H1 (cell line): ENCODE results near the gene EIF2B2. TPM values are rescaled to one million over a fixed set of nuclear protein-coding genes. Genes with fewer than 3 reads are reported as not detected.

Experiments
- FOSL1 ChIP-seq: IDR thresholded peaks from 2 replicates; pipeline ENCODE4 v1.6.1; 2011; ENCODE audit warnings: mild to moderate bottlenecking, low read depth, low read length, moderate library complexity; ENCODE audit not compliant: insufficient read depth
- JUN ChIP-seq: IDR thresholded peaks from 2 replicates; pipeline ENCODE4 v1.6.1; 2011; ENCODE audit warnings: low read depth, mild to moderate bottlenecking, improper control_type of control experiment, low read length
- NRF1 ChIP-seq: IDR thresholded peaks from 2 replicates; pipeline ENCODE4 v1.6.1; 2011; ENCODE audit warnings: mild to moderate bottlenecking, low read depth, low read length, improper control_type of control experiment
- SP2 ChIP-seq: IDR thresholded peaks from 2 replicates; pipeline ENCODE4 v1.6.1; 2012; ENCODE audit warnings: mild to moderate bottlenecking, low read length, inconsistent platforms
- polyA plus RNA-seq, 7 experiments: library from polyadenylated mRNA; depleted of rRNA in 3 of 7; stranded (reverse) in 5 of 7; unstranded in 2 of 7; fragments of >200 nt in 5 of 7; fragments of 200-250 nt in 2 of 7; gene quantifications; 1 replicate in 5 of 7; 2 replicates in 1 of 7; 4 replicates in 1 of 7; pipeline versions ENCODE4 v1.2.1 to v1.2.3, GENCODE V29; 2011 to 2013; ENCODE audit warnings: missing spikeins in 2 of 7, mixed read lengths in 2 of 7
- total RNA-seq: library from RNA; stranded (reverse); fragmentation: NEBNext Ultra II Directional; extraction: Animal tissue kit (Norgen Biotek cat#: 25700); gene quantifications from 2 replicates; pipeline ENCODE4 v1.2.1, GENCODE V29; 2021
- TF ChIP-seq, protein P1 (sequence below): fragments of 300-600 bp; sonication (generic); IDR thresholded peaks from 2 replicates; pipeline ENCODE4 v1.7.1; 2012; ENCODE audit warnings: low read length, moderate library complexity, mild to moderate bottlenecking, inconsistent platforms; ENCODE audit not compliant: insufficient replicate concordance

Gene EIF2B2
- total and polyA plus RNA-seq, 2 of the 8 experiments (the other 6 are each of a cell fraction or from before 2014, with no cell fraction given) = 42.6 to 79.9 TPM

DNA sequence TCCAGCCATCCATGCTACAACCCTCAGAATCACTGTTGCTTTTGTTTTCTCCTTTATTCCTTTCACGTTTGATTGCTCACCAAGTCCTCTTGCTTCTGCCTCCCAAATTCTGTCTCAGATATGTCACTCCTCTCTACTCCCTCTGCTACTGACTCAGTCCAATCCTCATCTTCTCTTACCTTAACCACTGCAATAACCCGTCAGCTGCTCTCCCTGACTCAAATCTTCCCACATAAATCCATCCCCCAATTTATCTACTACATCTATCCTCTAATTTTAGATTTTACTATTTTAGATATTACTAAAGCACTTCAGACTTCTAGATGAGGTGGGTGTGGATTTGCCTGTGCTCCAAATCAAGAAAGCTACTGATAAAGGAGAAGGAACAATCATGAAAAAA is 23.2 kb downstream of the EIF2B2 start (continued):
- TF ChIP-seq, protein P1, sequence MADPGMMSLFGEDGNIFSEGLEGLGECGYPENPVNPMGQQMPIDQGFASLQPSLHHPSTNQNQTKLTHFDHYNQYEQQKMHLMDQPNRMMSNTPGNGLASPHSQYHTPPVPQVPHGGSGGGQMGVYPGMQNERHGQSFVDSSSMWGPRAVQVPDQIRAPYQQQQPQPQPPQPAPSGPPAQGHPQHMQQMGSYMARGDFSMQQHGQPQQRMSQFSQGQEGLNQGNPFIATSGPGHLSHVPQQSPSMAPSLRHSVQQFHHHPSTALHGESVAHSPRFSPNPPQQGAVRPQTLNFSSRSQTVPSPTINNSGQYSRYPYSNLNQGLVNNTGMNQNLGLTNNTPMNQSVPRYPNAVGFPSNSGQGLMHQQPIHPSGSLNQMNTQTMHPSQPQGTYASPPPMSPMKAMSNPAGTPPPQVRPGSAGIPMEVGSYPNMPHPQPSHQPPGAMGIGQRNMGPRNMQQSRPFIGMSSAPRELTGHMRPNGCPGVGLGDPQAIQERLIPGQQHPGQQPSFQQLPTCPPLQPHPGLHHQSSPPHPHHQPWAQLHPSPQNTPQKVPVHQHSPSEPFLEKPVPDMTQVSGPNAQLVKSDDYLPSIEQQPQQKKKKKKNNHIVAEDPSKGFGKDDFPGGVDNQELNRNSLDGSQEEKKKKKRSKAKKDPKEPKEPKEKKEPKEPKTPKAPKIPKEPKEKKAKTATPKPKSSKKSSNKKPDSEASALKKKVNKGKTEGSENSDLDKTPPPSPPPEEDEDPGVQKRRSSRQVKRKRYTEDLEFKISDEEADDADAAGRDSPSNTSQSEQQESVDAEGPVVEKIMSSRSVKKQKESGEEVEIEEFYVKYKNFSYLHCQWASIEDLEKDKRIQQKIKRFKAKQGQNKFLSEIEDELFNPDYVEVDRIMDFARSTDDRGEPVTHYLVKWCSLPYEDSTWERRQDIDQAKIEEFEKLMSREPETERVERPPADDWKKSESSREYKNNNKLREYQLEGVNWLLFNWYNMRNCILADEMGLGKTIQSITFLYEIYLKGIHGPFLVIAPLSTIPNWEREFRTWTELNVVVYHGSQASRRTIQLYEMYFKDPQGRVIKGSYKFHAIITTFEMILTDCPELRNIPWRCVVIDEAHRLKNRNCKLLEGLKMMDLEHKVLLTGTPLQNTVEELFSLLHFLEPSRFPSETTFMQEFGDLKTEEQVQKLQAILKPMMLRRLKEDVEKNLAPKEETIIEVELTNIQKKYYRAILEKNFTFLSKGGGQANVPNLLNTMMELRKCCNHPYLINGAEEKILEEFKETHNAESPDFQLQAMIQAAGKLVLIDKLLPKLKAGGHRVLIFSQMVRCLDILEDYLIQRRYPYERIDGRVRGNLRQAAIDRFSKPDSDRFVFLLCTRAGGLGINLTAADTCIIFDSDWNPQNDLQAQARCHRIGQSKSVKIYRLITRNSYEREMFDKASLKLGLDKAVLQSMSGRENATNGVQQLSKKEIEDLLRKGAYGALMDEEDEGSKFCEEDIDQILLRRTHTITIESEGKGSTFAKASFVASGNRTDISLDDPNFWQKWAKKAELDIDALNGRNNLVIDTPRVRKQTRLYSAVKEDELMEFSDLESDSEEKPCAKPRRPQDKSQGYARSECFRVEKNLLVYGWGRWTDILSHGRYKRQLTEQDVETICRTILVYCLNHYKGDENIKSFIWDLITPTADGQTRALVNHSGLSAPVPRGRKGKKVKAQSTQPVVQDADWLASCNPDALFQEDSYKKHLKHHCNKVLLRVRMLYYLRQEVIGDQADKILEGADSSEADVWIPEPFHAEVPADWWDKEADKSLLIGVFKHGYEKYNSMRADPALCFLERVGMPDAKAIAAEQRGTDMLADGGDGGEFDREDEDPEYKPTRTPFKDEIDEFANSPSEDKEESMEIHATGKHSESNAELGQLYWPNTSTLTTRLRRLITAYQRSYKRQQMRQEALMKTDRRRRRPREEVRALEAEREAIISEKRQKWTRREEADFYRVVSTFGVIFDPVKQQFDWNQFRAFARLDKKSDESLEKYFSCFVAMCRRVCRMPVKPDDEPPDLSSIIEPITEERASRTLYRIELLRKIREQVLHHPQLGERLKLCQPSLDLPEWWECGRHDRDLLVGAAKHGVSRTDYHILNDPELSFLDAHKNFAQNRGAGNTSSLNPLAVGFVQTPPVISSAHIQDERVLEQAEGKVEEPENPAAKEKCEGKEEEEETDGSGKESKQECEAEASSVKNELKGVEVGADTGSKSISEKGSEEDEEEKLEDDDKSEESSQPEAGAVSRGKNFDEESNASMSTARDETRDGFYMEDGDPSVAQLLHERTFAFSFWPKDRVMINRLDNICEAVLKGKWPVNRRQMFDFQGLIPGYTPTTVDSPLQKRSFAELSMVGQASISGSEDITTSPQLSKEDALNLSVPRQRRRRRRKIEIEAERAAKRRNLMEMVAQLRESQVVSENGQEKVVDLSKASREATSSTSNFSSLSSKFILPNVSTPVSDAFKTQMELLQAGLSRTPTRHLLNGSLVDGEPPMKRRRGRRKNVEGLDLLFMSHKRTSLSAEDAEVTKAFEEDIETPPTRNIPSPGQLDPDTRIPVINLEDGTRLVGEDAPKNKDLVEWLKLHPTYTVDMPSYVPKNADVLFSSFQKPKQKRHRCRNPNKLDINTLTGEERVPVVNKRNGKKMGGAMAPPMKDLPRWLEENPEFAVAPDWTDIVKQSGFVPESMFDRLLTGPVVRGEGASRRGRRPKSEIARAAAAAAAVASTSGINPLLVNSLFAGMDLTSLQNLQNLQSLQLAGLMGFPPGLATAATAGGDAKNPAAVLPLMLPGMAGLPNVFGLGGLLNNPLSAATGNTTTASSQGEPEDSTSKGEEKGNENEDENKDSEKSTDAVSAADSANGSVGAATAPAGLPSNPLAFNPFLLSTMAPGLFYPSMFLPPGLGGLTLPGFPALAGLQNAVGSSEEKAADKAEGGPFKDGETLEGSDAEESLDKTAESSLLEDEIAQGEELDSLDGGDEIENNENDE = no peak
- no peak for TF ChIP-seq SP2
- no peak for TF ChIP-seq FOSL1
- no peak for TF ChIP-seq JUN
- no peak for TF ChIP-seq NRF1
